GM12891 (cell line): ENCODE results near the gene SRSF9.

Experiments used
- POLR2A ChIP-seq: IDR thresholded peaks from 2 replicates; pipeline ENCODE4 v1.6.1; 2011; ENCODE audit warnings: low read depth, low read length, control low read depth
- POLR2AphosphoS5 ChIP-seq: IDR thresholded peaks from 2 replicates; pipeline ENCODE4 v1.6.1; 2011; ENCODE audit warnings: low read depth, low read length, control low read depth

DNA sequence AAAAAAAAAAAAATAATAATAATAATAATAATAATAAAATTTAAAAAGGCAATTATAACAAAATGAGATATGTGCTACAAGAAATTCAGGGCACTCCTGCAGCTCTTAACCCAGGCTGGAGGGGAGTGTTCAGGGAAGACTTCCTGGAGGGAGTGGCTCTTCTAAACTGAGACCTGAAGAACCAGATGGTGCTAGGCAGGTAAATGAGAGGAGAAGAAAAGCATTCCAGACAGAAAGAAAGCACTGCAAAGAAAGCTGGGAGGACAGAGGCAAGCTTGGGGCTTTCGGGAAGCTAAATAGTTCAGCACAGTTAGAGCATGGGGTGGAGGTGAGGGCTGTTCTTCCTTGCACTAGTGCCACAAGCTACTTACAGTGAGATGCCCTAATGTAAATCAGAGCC is 9.9 kb upstream of the SRSF9 start:
- TF ChIP-seq POLR2A (no peak), POLR2AphosphoS5 (no peak)
